GM21381 (cell line): ENCODE measurements around the gene SERPINA6.
"Not testable (repeated sequence)": the region's sequence is repeated elsewhere in the genome, so short reads cannot be mapped to it uniquely, and the experiment has no call there.

Experiments used
- ATAC-seq: cut with Tn5 transposase; IDR thresholded peaks from one replicate; pipeline ENCODE4 v1.9.1; 2021; ENCODE audit warnings: mild to moderate bottlenecking, moderate library complexity; ENCODE audit not compliant: unreplicated experiment

The SERPINA6 gene

GRCh38 chr14:94292872-94293577 lies 30.1 kb downstream of the SERPINA6 start, which contains the start of gene SERPINA10:
Gene SERPINA10, minus strand, starts transcription at chr14:94293268. Its CDS starts 2,675 bp downstream, at chr14:94290593.
- no peak for ATAC-seq

- no peak for ATAC-seq
Observed at GRCh38 chr14:94292526-94292871, 30.6 kb downstream of the SERPINA6 start.

- no peak for ATAC-seq
Observed at GRCh38 chr14:94291906-94292525, 31.1 kb downstream of the SERPINA6 start.

GRCh38 chr14:94291159-94291905 lies 31.8 kb downstream of the SERPINA6 start:
- ATAC-seq = no peak

- no peak for ATAC-seq
Observed at GRCh38 chr14:94290197-94290596, 32.9 kb downstream of the SERPINA6 start.

GRCh38 chr14:94288610-94289465 lies 34.3 kb downstream of the SERPINA6 start:
- no peak for ATAC-seq

GRCh38 chr14:94285158-94285557 lies 38.0 kb downstream of the SERPINA6 start:
- no peak for ATAC-seq

- ATAC-seq = no peak
Observed at GRCh38 chr14:94284221-94284620, 38.9 kb downstream of the SERPINA6 start.

GRCh38 chr14:94282991-94283723 lies 40.0 kb downstream of the SERPINA6 start:
- ATAC-seq = no peak

- no peak for ATAC-seq
Observed at GRCh38 chr14:94278731-94279130, 44.4 kb downstream of the SERPINA6 start.

GRCh38 chr14:94276898-94277561 lies 46.1 kb downstream of the SERPINA6 start:
- ATAC-seq = not testable (repeated sequence)

GRCh38 chr14:94269156-94269555 lies 54.0 kb downstream of the SERPINA6 start:
- no peak for ATAC-seq

GRCh38 chr14:94268582-94268981 lies 54.6 kb downstream of the SERPINA6 start:
- ATAC-seq = not testable (repeated sequence)

- no peak for ATAC-seq
Observed at GRCh38 chr14:94267352-94267751, 55.8 kb downstream of the SERPINA6 start.

- not testable (repeated sequence) for ATAC-seq
Observed at GRCh38 chr14:94264195-94264594, 58.9 kb downstream of the SERPINA6 start.
